ENCODE measurements around the gene LYRM9.

Gene LYRM9

DNA sequence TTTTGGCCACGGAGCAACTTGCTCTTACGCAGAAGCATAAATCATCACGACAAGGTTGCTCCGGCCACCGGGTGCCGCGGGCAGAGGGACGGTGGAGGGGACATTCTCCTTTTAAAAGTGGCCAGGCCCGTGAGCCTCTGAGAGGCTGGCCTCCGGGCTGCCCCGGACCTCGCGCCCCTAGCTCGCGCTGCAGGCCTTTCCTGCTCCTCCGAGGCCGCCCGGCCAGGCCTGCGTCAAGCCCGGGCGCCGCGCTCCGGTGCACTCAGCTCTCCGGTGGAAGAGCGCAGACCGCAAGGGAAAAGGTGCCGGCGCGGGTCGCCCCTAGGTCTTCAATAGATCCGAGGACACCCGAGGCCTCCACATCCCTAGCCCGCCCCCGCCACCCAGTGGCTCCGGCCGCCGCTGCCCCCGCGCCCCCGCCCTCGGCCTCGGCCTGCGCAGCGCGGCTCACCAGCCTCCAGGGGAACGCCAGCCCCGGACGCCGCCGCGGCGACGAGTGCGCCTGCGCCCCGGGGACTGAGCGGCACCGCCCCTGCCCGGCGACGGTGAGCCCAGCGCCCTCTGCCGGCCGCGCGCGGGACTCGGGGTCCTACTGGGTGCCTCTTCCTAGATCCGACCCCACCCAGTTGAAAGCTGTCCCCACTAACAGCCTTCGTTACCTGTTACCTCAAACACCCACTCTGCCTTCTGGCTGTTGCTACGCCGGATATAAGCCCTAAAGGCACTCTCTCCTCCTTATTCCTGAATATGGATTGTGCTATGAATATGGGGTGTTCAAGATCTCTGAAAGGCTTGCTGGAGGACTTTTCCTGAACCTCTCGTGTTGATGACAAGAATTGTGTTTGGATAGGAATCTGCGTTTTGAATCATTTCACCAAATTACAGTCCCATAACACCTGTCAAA is at the start of gene LYRM9 (continued):
- TF ChIP-seq, protein P1, sequence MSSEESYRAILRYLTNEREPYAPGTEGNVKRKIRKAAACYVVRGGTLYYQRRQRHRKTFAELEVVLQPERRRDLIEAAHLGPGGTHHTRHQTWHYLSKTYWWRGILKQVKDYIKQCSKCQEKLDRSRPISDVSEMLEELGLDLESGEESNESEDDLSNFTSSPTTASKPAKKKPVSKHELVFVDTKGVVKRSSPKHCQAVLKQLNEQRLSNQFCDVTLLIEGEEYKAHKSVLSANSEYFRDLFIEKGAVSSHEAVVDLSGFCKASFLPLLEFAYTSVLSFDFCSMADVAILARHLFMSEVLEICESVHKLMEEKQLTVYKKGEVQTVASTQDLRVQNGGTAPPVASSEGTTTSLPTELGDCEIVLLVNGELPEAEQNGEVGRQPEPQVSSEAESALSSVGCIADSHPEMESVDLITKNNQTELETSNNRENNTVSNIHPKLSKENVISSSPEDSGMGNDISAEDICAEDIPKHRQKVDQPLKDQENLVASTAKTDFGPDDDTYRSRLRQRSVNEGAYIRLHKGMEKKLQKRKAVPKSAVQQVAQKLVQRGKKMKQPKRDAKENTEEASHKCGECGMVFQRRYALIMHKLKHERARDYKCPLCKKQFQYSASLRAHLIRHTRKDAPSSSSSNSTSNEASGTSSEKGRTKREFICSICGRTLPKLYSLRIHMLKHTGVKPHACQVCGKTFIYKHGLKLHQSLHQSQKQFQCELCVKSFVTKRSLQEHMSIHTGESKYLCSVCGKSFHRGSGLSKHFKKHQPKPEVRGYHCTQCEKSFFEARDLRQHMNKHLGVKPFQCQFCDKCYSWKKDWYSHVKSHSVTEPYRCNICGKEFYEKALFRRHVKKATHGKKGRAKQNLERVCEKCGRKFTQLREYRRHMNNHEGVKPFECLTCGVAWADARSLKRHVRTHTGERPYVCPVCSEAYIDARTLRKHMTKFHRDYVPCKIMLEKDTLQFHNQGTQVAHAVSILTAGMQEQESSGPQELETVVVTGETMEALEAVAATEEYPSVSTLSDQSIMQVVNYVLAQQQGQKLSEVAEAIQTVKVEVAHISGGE (tag by site-specific recombination; conservative IDR thresholded peaks at IDR 0.05; ENCODE audit: low read depth): 0 out of 2 replicates have a peak, but pooled peaks have one; percentile 22
- no peak for TF ChIP-seq ZNF518A (tag by site-specific recombination; conservative IDR thresholded peaks at IDR 0.05; ENCODE audit: low read depth)
- TF ChIP-seq ZNF133 (tag by site-specific recombination; IDR thresholded peaks at IDR 0.05): no peak
- no peak for TF ChIP-seq ZNF654 (tag by site-specific recombination; IDR thresholded peaks at IDR 0.05; ENCODE audit: low read depth)
- no peak for TF ChIP-seq OSR2 (tag by site-specific recombination; IDR thresholded peaks at IDR 0.05)
- no peak for TF ChIP-seq SALL2 (tag by site-specific recombination; IDR thresholded peaks at IDR 0.05; ENCODE audit: borderline replicate concordance)
- no peak for TF ChIP-seq ZNF114 (tag by site-specific recombination; IDR thresholded peaks at IDR 0.05)
- TF ChIP-seq ZNF600 (tag by site-specific recombination; IDR thresholded peaks at IDR 0.05): no peak
- TF ChIP-seq ZNF24 (tag by site-specific recombination; IDR thresholded peaks at IDR 0.05): no peak
- no peak for TF ChIP-seq ZNF704 (tag by site-specific recombination; IDR thresholded peaks at IDR 0.05)
- TF ChIP-seq ZNF776 (tag by site-specific recombination; IDR thresholded peaks at IDR 0.05; ENCODE audit: borderline replicate concordance): no peak
- TF ChIP-seq GLIS1 (tag by site-specific recombination; IDR thresholded peaks at IDR 0.05): no peak
- no peak for TF ChIP-seq GLI2 (tag by site-specific recombination; IDR thresholded peaks at IDR 0.05; ENCODE audit: borderline replicate concordance, low read depth)
- no peak for TF ChIP-seq ZNF629 (tag by site-specific recombination; IDR thresholded peaks at IDR 0.05)
- TF ChIP-seq, protein P2, sequence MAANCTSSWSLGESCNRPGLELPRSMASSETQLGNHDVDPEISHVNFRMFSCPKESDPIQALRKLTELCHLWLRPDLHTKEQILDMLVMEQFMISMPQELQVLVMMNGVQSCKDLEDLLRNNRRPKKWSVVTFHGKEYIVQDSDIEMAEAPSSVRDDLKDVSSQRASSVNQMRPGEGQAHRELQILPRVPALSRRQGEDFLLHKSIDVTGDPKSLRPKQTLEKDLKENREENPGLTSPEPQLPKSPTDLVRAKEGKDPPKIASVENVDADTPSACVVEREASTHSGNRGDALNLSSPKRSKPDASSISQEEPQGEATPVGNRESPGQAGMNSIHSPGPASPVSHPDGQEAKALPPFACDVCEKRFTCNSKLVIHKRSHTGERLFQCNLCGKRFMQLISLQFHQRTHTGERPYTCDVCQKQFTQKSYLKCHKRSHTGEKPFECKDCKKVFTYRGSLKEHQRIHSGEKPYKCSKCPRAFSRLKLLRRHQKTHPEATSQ (tag by site-specific recombination; IDR thresholded peaks at IDR 0.05): no peak
- TF ChIP-seq RBAK (tag by site-specific recombination; IDR thresholded peaks at IDR 0.05): no peak
- no peak for TF ChIP-seq ZNF426 (tag by site-specific recombination; IDR thresholded peaks at IDR 0.05)
- TF ChIP-seq ZFHX2 (tag by site-specific recombination; conservative IDR thresholded peaks at IDR 0.05): peak; percentile 75
- no peak for TF ChIP-seq ZFP3 (tag by site-specific recombination; IDR thresholded peaks at IDR 0.05; ENCODE audit: low read depth)
- TF ChIP-seq ZNF555 (tag by site-specific recombination; conservative IDR thresholded peaks at IDR 0.05): no peak
- TF ChIP-seq ZNF280C (tag by site-specific recombination; IDR thresholded peaks at IDR 0.05): no peak
- no peak for TF ChIP-seq ZNF549 (tag by site-specific recombination; IDR thresholded peaks at IDR 0.05)
- TF ChIP-seq ZNF221 (tag by site-specific recombination; IDR thresholded peaks at IDR 0.05; ENCODE audit: borderline replicate concordance): no peak
- TF ChIP-seq ZBTB17 (tag by site-specific recombination; IDR thresholded peaks at IDR 0.05): no peak
- no peak for TF ChIP-seq ZNF202 (tag by site-specific recombination; IDR thresholded peaks at IDR 0.05; ENCODE audit: borderline replicate concordance)
- TF ChIP-seq ZNF529 (tag by site-specific recombination; IDR thresholded peaks at IDR 0.05; ENCODE audit: insufficient replicate concordance): no peak

Measured in HEK293 (cell line).